ENCODE measurements around the gene MBP.

MBP gene

DNA sequence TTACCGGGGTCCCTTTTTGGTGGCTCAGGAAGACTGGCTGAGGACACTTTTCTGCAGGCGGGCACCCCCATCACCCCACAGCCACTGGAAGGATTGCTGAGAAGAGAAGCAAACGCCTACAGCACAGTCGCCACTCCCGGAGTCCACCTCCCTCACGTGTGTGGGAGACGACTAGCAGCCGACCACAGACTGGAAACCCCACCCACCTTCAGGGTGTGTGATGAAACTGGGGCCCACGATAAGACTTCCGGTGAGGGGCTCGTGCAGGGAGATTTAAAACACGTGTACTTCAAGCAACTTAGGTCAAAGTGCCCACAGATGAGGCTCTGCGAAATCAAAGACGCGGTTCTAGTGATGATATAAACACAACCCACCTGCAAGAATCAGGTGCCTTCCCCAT lies 26.3 kb downstream of the MBP start:
- no peak for DNase-seq (ENCODE audit: low read depth)

DNA sequence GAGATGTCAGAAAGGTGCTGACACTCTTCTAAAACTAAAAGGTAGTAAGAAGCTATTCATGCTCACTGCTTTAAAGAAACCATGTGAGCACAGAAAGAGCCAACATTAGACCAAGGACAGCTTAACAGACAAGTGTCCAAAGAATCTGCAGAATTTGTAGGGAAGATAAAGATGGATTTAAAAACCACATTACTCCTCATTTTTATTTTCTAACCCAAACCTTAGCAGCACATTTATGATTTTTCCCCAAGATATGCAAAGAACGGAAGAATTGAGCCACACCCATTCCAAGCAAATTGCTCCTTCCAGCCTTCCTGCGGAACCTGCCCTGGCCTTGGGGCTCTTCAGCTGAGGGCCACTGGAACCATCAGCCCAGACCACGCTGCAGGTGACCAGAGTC lies 26.9 kb downstream of the MBP start:
- no peak overlapping the region for H3K4me3 ChIP-seq (ENCODE audit: low read depth, low read length)
- DNase-seq (ENCODE audit: low read depth): no peak
- TF ChIP-seq, protein P1, sequence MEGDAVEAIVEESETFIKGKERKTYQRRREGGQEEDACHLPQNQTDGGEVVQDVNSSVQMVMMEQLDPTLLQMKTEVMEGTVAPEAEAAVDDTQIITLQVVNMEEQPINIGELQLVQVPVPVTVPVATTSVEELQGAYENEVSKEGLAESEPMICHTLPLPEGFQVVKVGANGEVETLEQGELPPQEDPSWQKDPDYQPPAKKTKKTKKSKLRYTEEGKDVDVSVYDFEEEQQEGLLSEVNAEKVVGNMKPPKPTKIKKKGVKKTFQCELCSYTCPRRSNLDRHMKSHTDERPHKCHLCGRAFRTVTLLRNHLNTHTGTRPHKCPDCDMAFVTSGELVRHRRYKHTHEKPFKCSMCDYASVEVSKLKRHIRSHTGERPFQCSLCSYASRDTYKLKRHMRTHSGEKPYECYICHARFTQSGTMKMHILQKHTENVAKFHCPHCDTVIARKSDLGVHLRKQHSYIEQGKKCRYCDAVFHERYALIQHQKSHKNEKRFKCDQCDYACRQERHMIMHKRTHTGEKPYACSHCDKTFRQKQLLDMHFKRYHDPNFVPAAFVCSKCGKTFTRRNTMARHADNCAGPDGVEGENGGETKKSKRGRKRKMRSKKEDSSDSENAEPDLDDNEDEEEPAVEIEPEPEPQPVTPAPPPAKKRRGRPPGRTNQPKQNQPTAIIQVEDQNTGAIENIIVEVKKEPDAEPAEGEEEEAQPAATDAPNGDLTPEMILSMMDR (IDR thresholded peaks at IDR 0.05; ENCODE audit: control insufficient read depth, extremely low read depth, insufficient read depth): no peak

More for the DNA sequence above, 26.3 kb downstream of the MBP start:
- TF ChIP-seq, protein P1 (IDR thresholded peaks at IDR 0.05; ENCODE audit: control insufficient read depth, extremely low read depth, insufficient read depth): no peak
- H3K4me3 ChIP-seq (ENCODE audit: low read depth, low read length): no peak overlapping the region

DNA sequence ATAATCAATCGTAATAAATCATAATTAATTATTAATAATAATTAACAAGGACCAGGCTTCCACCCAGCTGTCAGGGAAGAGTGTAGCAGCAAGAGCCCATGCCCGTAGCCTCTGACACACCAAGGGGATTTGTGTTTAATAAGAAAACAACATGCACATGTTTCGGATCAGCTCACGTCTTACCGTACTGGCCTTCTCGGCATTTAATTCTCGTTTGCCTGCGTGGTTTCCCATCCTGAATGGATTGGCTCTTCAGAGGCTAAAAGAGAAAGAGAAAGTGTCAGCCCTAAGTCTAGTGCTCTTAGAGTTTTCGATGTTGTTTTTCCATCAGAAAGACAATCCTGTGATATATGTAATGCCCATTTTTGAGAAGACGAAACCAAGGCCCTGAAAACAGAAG lies 27.6 kb downstream of the MBP start:
- no peak overlapping the region for H3K4me3 ChIP-seq (ENCODE audit: low read depth, low read length)
- DNase-seq (ENCODE audit: low read depth): no peak
- TF ChIP-seq, protein P1 (IDR thresholded peaks at IDR 0.05; ENCODE audit: control insufficient read depth, extremely low read depth, insufficient read depth): no peak

DNA sequence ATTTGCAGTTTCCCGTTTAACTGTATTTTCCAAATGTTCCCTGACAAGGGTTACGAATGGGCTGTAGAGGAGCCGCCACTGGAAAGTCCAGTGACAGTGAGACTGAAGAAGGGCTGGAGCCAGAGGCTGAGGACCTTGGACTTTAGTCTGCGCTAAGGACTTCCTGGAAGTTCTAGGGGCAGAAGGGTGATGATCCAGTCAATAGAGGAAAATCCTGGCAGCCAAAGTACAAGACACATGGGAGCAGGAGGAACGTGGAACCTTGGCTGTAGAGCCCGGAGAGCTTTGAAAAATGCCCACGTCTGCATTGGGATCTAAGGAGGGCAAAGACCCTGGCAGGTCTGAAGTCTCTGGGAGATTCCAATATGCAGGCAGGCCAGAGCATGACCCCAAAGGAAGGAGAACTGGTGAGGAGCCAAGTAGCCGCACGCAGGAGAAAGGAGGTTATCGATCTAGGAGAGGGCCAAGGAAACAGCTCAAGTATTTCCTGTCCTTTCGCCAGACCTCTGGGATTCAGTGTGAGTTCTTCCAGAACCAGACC lies 28.5 kb downstream of the MBP start:
- DNase-seq (ENCODE audit: low read depth): no peak
- TF ChIP-seq, protein P1 (IDR thresholded peaks at IDR 0.05; ENCODE audit: control insufficient read depth, extremely low read depth, insufficient read depth): no peak
- no peak overlapping the region for H3K4me3 ChIP-seq (ENCODE audit: low read depth, low read length)

DNA sequence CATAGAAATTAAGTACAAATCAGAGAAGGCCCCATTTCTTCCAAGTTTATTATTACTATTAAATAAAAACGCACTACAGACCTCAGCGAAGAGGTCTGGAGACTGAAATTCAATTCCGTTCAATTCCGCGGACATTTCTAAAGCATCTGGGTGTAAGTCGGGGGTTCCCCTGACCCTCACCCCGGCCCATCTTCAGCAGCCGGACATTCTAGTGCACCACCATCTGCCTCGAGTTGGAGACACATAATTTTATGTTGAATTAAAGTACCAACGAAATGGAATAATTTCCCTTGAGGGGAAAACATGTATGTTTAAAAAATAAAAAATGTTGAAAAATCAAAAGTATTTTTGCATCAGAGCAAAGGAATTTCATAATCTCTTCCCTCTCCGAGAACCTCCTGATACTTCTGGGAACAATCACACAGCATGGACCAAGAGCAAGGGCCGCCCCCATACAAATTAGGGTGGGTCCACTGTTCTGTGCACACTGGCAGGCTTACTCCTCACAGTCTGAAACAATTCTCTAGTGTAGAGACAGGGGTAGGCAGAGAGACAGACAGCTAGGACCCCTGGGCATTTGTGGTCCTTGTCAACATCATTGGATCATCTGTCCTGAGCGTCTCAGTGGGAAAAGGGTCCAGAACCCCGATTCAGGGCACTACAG lies 29.3 kb downstream of the MBP start:
- TF ChIP-seq, protein P1 (IDR thresholded peaks at IDR 0.05; ENCODE audit: control insufficient read depth, extremely low read depth, insufficient read depth): no peak
- H3K4me3 ChIP-seq (ENCODE audit: low read depth, low read length): no peak overlapping the region
- no peak for DNase-seq (ENCODE audit: low read depth)

DNA sequence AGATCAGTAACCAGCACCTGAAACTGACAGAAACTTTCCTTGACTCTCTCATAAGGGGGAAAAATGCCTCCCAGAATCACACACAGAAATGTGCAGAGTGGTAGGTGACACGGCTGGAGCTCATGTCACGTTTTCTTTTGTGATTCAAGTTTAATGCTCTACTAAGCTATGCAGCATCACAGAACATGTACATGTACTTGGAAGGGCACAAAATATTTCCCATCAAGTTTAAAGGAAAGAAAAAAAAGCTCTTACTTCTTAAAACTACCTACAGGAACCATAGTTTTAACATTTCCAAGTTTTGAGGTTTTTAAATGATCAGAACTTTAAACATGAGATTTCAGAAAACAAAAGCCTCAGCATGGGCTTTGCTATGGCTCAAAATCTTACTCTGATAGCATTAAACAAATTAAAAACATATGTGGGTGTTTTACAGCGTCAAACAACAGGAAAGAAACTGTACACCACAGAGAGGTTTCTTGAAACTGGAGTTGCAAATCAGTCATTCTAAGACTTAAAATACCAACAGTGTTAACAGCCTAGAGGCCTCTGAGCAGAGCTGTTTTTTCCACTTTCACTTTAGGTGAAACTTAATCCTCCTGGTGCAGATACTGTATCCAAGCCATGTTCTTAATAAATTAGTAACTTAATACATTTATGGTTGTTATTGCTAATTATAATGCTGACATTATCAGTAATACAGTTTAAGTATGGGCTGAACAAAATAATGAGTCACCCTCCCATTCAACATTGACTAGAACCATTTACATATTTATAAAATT lies 30.1 kb downstream of the MBP start:
- no peak overlapping the region for H3K4me3 ChIP-seq (ENCODE audit: low read depth, low read length)
- TF ChIP-seq, protein P1 (IDR thresholded peaks at IDR 0.05; ENCODE audit: control insufficient read depth, extremely low read depth, insufficient read depth): no peak
- no peak for DNase-seq (ENCODE audit: low read depth)
